WI38 (cell line): Measurements from ENCODE around the gene TYMS.

ENCODE experiments used
- H3K4me3 ChIP-seq: 2 replicates; pipeline ENCODE4 v1.5.1; 2011; ENCODE audit warnings: low read depth, mild to moderate bottlenecking, control low read depth, low read length
- CTCF ChIP-seq: IDR thresholded peaks from 2 replicates; pipeline ENCODE4 v1.5.1; 2012; ENCODE audit warnings: low read depth, mild to moderate bottlenecking, control low read depth, low read length

Gene TYMS

GRCh38 chr18:658001-658946 lies 821 bp downstream of the TYMS start:
- peak overlapping the region; percentile 91 for H3K4me3 ChIP-seq
- no peak for TF ChIP-seq CTCF

- peak overlapping the region; percentile 91 for H3K4me3 ChIP-seq
- 0 out of 2 replicates have a peak, but pooled peaks have one; percentile 5 for TF ChIP-seq CTCF
Measured at GRCh38 chr18:658947-659533, 1.6 kb downstream of the TYMS start.

- no peak overlapping the region for H3K4me3 ChIP-seq
- no peak for TF ChIP-seq CTCF
Measured at GRCh38 chr18:659597-659996, 2.1 kb downstream of the TYMS start.

GRCh38 chr18:662197-662596 lies 4.7 kb downstream of the TYMS start:
- H3K4me3 ChIP-seq, result no peak overlapping the region
- TF ChIP-seq CTCF, result no peak

GRCh38 chr18:666177-666576 lies 8.7 kb downstream of the TYMS start:
- H3K4me3 ChIP-seq, result no peak overlapping the region
- TF ChIP-seq CTCF, result peak; percentile 25; the same call in 1 of the 2 replicates

- no peak overlapping the region for H3K4me3 ChIP-seq
- TF ChIP-seq CTCF, result no peak
Measured at GRCh38 chr18:666628-667027, 9.2 kb downstream of the TYMS start.

GRCh38 chr18:668260-668659 lies 10.8 kb downstream of the TYMS start:
- no peak for TF ChIP-seq CTCF
- H3K4me3 ChIP-seq, result no peak overlapping the region
